ENCODE data around the gene PCNX2. TPM values are rescaled to one million over a fixed set of nuclear protein-coding genes. Genes with fewer than 3 reads are reported as not detected.

Gene PCNX2
- total and polyA plus RNA-seq, 2 of the 8 experiments (the other 6 are each of a cell fraction or from before 2014, with no cell fraction given): 46.1 to 57.6 TPM

- H2BK5ac ChIP-seq (ENCODE audit: low read depth, low read length): no peak overlapping the region
- no peak overlapping the region for H3K4me3 ChIP-seq (ENCODE audit: extremely low read depth in 1 of 4, insufficient read depth in 2 of 4, low read depth in 3 of 4, low read length in 4 of 4)
- H2BK12ac ChIP-seq (ENCODE audit: low read depth, low read length): no peak overlapping the region
- H3K27ac ChIP-seq (ENCODE audit: low read depth, low read length): no peak overlapping the region
- no peak overlapping the region for H2AK5ac ChIP-seq (ENCODE audit: low read depth, low read length)
- no peak overlapping the region for H3K4ac ChIP-seq (replicated peaks; ENCODE audit: insufficient read length, low read depth, low read length)
- H3K14ac ChIP-seq (ENCODE audit: insufficient read length): no peak overlapping the region
- ChIA-PET CTCF (ENCODE audit: partially characterized antibody) (interaction anchor here (0.8 to 1.2 kb wide), 3 partner anchors 9 to 29 kb away, joined by 3 to 7 read pairs (median 3); no protein-coding TSS in a partner anchor), POLR2A (ENCODE audit: partially characterized antibody) (no interaction called here)
- H3K23ac ChIP-seq (ENCODE audit: insufficient read length): no peak overlapping the region
- 85% methylated on average over 8 of the region's 8 CpGs; no CpG with 5 or more reads in 1 of the 2 experiments for WGBS, 2 experiments (ENCODE audit: extremely low coverage in 1 of 2, insufficient coverage in 1 of 2, insufficient read length in 1 of 2, insufficient replicate concordance in 2 of 2, low coverage in 1 of 2, low lambda C conversion rate in 2 of 2, missing lambda C conversion rate in 1 of 2)
- no peak overlapping the region for H3K18ac ChIP-seq (ENCODE audit: extremely low read depth, low read length)
- no peaks in the 10 kb centered on the region for H3K4me1 ChIP-seq (replicated peaks in 1 of 4; ENCODE audit: control insufficient read depth in 3 of 4, insufficient read depth in 4 of 4, low read length in 3 of 4)
- H2AFZ ChIP-seq (ENCODE audit: low read length): no peak overlapping the region
- H4K20me1 ChIP-seq (replicated peaks in 1 of 2; ENCODE audit: control insufficient read depth in 1 of 2, insufficient read depth in 2 of 2, low read length in 2 of 2): no peaks in the 10 kb centered on the region
- H4K5ac ChIP-seq (ENCODE audit: insufficient read length, low read depth, low read length): no peak overlapping the region
- H2BK15ac ChIP-seq (ENCODE audit: low read length): no peak overlapping the region
- DNase-seq (ENCODE audit: low read depth in 1 of 2, low spot score in 2 of 2): no peak
- no peak for TF ChIP-seq KDM4A (IDR thresholded peaks at IDR 0.05; ENCODE audit: low read depth, low read length, severe bottlenecking)
- peak; percentile 79 to 81 for TF ChIP-seq RAD21 (IDR thresholded peaks at IDR 0.05 in 1 of 2, conservative IDR thresholded peaks at IDR 0.05 in 1 of 2; ENCODE audit: low read depth in 2 of 2, low read length in 2 of 2)
- TF ChIP-seq CEBPB (IDR thresholded peaks at IDR 0.05; ENCODE audit: low read depth, low read length): no peak
- peak; percentile 49 to 84 (median 56); a peak in 3 of 4 replicates for TF ChIP-seq CTCF (IDR thresholded peaks at IDR 0.05; ENCODE audit: control extremely low read depth in 1 of 3, insufficient read depth in 1 of 3, low read depth in 1 of 3, low read length in 3 of 3)
- no peak overlapping the region for H4K8ac ChIP-seq (ENCODE audit: extremely low read depth, insufficient read depth, low read length)
- H3K79me1 ChIP-seq (ENCODE audit: low read depth, low read length): no peaks in the 10 kb centered on the region; the same call in 1 of the 2 replicates
- H3K9ac ChIP-seq (replicated peaks in 1 of 4; ENCODE audit: extremely low read depth in 1 of 4, low read depth in 3 of 4, low read length in 3 of 4): no peak overlapping the region; a peak in 1 of 7 replicates
- H3K9me3 ChIP-seq (ENCODE audit: insufficient read depth in 2 of 2, low read depth in 1 of 2, low read length in 1 of 2): no peaks in the 10 kb centered on the region
- no peak overlapping the region for H3K56ac ChIP-seq (replicated peaks; ENCODE audit: insufficient read length, low read depth, low read length)
- H2BK20ac ChIP-seq (ENCODE audit: low read length): no peak overlapping the region
- H4K91ac ChIP-seq (replicated peaks; ENCODE audit: insufficient read length, low read length): no peak overlapping the region
- H3K4me2 ChIP-seq (ENCODE audit: insufficient read depth in 1 of 2, low read depth in 2 of 2, low read length in 2 of 2): no peak overlapping the region
- H3K36me3 ChIP-seq (ENCODE audit: control insufficient read depth in 2 of 4, insufficient read depth in 4 of 4, low read length in 3 of 4): peaks cover 4 to 34% (median 9%) of the 10 kb centered on the region in 4 experiments; a peak in 6 of 8 replicates
- peak; percentile 72 for FAIRE-seq
- H3K23me2 ChIP-seq (ENCODE audit: low read depth, low read length): no peaks in the 10 kb centered on the region
- no peak overlapping the region for H2BK120ac ChIP-seq (replicated peaks; ENCODE audit: low read depth, low read length)
- no peaks in the 10 kb centered on the region for H3K27me3 ChIP-seq (replicated peaks in 1 of 4; ENCODE audit: control insufficient read depth in 3 of 4, extremely low read depth in 1 of 4, insufficient read depth in 3 of 4, low read length in 3 of 4)
- no peaks in the 10 kb centered on the region for H3K79me2 ChIP-seq (ENCODE audit: control insufficient read depth in 1 of 2, insufficient read depth in 2 of 2, low read length in 2 of 2)
Observed at GRCh38 chr1:233240829-233241682, 54.5 kb downstream of the PCNX2 start.
